Panc1 (cell line): ENCODE data around the gene RAC3.

Experiments
- CTCF ChIP-seq: fragments of 450-650 bp; IDR thresholded peaks from 2 replicates; pipeline ENCODE4 v1.5.1; 2017; ENCODE audit warnings: mild to moderate bottlenecking
- POLR2AphosphoS5 ChIP-seq: IDR thresholded peaks from 2 replicates; pipeline ENCODE4 v1.6.1; 2012; ENCODE audit warnings: mild to moderate bottlenecking, low read depth, low read length, moderate library complexity
- REST ChIP-seq, 2 experiments: IDR thresholded peaks; 2 replicates each; pipeline ENCODE4 v1.6.1; 2011 to 2012; ENCODE audit warnings: low read depth in 2 of 2, control low read depth in 1 of 2, low read length in 1 of 2, mild to moderate bottlenecking in 1 of 2, moderate library complexity in 1 of 2; ENCODE audit not compliant: insufficient read depth in 1 of 2
- SIN3A ChIP-seq: IDR thresholded peaks from 2 replicates; pipeline ENCODE4 v1.6.1; 2012; ENCODE audit warnings: low read depth, mild to moderate bottlenecking, low read length, moderate library complexity, borderline replicate concordance; ENCODE audit not compliant: insufficient read depth

GRCh38 chr17:82023447-82024241 lies 7.8 kb upstream of the RAC3 start:
- TF ChIP-seq CTCF (no peak), POLR2AphosphoS5 (no peak), REST (IDR thresholded peaks at IDR 0.05; ENCODE audit: insufficient read depth in 1 of 2, low read depth in 2 of 2, low read length in 1 of 2) (no peak), SIN3A (no peak; the same call in 1 of the 2 replicates)
